OCI-LY3 (cell line): ENCODE data around the gene CAMTA1.

Experiments
- CTCF ChIP-seq: fragments of 200-600, 300-600 bp; sonication (generic); IDR thresholded peaks from 2 replicates; pipeline ENCODE4 v1.5.1; 2014; ENCODE audit warnings: antibody characterized with exemption, low read length, low read depth
- EZH2phosphoT487 ChIP-seq: fragments of 200-600 bp; shearing (Covaris generic); IDR thresholded peaks from 2 replicates; pipeline ENCODE4 v1.6.1; 2018; ENCODE audit warnings: antibody characterized with exemption, mixed run types, low read depth

- TF ChIP-seq CTCF, result no peak
- no peak for TF ChIP-seq EZH2phosphoT487
Measured at GRCh38 chr1:7063981-7064380, 278.7 kb downstream of the CAMTA1 start.
